Left lung (tissue), 10 donors: Measurements from ENCODE around the gene ANKS1B. TPM values are rescaled to one million over a fixed set of nuclear protein-coding genes. Genes with fewer than 3 reads are reported as not detected.

Source experiments
- ATAC-seq: fragments of 200-7000 bp; cut with Tn5 transposase; one replicate; pipeline ENCODE4 v1.9.1; 2020; ENCODE audit warnings: moderate library complexity
- DNase-seq, 4 donors: peaks; one replicate each; pipeline ENCODE4 v3.0.0-alpha.2; 2013 to 2020
- H3K27ac ChIP-seq, 2 donors: fragments of 200-600 bp; sonication (generic) in 1 of 2; one replicate each; pipeline versions ENCODE4 v1.5.0 to v1.8.0; 2020 to 2021
- H3K27me3 ChIP-seq, 2 donors: fragments of 200-600 bp; sonication (generic) in 1 of 2; one replicate each; pipeline versions ENCODE4 v1.5.0 to v1.8.0; 2020 to 2021
- H3K36me3 ChIP-seq, 2 donors: fragments of 200-600 bp; sonication (generic) in 1 of 2; one replicate each; pipeline versions ENCODE4 v1.5.0 to v1.8.0; 2020 to 2021
- H3K4me1 ChIP-seq, 2 donors: fragments of 200-600 bp; one replicate each; pipeline ENCODE4 v1.8.0; 2021
- H3K4me3 ChIP-seq, 2 donors: fragments of 200-600 bp; sonication (generic) in 1 of 2; one replicate each; pipeline versions ENCODE4 v1.5.0 to v1.8.0; 2020 to 2021; ENCODE audit warnings: mild to moderate bottlenecking in 1 of 2
- H3K9me3 ChIP-seq, 2 donors: fragments of 200-600 bp; sonication (generic) in 1 of 2; one replicate each; pipeline versions ENCODE4 v1.5.0 to v1.8.0; 2020 to 2021
- CTCF ChIP-seq, 2 donors: fragments of 200-600 bp; sonication (generic) in 1 of 2; IDR thresholded peaks; one replicate each; pipeline versions ENCODE4 v1.5.0 to v1.8.0; 2021; ENCODE audit warnings: antibody characterized with exemption in 2 of 2
- intact Hi-C, 2 donors: fragments of 100-400 bp; cut with DNase I; formaldehyde crosslinking; loops; one replicate each; pipeline versions ENCODE4 v1.11.2 to v1.14.2; 2022
- polyA plus RNA-seq, 6 donors: library from polyadenylated mRNA; unstranded; fragments of 120-200 nt; gene quantifications; one replicate each; pipeline ENCODE4 v1.2.1, GENCODE V29; 2013; ENCODE audit not compliant: insufficient read length in 6 of 6
- total RNA-seq, 2 donors: library from RNA; stranded (reverse); fragmentation: NEBNext Ultra II Directional; extraction: Animal tissue kit (Norgen Biotek cat#: 25700); gene quantifications; one replicate each; pipeline ENCODE4 v1.2.1, GENCODE V29; 2021
- donor health status: DM: no; HTN: yes; CAD: no.
- donor health status: DM: no; HTN: no; CAD: no.

ANKS1B gene
- total and polyA plus RNA-seq, 8 donors = 4.9 to 31.8 (median 14.9) TPM

- intact Hi-C loops = no loop called here
- Histone ChIP-seq H3K36me3 (no peaks in the 10 kb centered on the region), H3K27ac (no peak overlapping the region), H3K27me3 (no peaks in the 10 kb centered on the region), H3K9me3 (no peaks in the 10 kb centered on the region), H3K4me1 (no peaks in the 10 kb centered on the region), H3K4me3 (no peak overlapping the region)
- DNase-seq (no peak), ATAC-seq (no peak)
- TF ChIP-seq CTCF (IDR thresholded peaks at IDR 0.05) = no peak
These were observed 958.2 kb downstream of the ANKS1B start for GRCh38 chr12:99026332-99027054.

DNA sequence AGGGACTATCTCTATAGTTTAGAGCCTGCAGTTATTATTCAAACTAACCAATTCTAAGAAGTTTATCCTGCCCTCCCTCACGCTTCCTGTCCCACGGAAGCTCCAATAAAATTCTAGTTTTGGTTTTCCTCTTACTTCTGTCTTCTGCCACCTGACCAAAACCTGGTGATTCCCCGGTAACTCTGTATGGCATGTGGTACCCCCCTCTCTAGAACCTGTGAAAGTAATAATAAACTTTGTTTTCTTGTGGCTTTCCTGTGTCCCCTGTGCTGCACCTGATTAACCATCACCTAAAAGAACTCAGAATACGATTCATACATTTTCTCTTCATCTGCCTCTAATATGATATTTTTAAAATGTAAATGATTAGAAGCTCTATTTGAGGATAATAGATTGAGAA, 959.9 kb downstream of the ANKS1B start:
- no peak for ATAC-seq
- DNase-seq = no peak
- no peak for TF ChIP-seq CTCF (IDR thresholded peaks at IDR 0.05)
- Histone ChIP-seq H3K36me3 (no peaks in the 10 kb centered on the region), H3K27me3 (no peaks in the 10 kb centered on the region), H3K4me1 (no peaks in the 10 kb centered on the region), H3K9me3 (no peaks in the 10 kb centered on the region), H3K27ac (no peak overlapping the region), H3K4me3 (no peak overlapping the region)
- intact Hi-C loops = no loop called here

GRCh38 chr12:99024191-99024590, 960.5 kb downstream of the ANKS1B start:
- DNase-seq (no peak), ATAC-seq (no peak)
- Histone ChIP-seq H3K9me3 (no peaks in the 10 kb centered on the region), H3K27ac (no peak overlapping the region), H3K4me3 (no peak overlapping the region), H3K36me3 (no peaks in the 10 kb centered on the region), H3K4me1 (no peaks in the 10 kb centered on the region), H3K27me3 (no peaks in the 10 kb centered on the region)
- TF ChIP-seq CTCF (IDR thresholded peaks at IDR 0.05) = no peak
- intact Hi-C loops = no loop called here

DNA sequence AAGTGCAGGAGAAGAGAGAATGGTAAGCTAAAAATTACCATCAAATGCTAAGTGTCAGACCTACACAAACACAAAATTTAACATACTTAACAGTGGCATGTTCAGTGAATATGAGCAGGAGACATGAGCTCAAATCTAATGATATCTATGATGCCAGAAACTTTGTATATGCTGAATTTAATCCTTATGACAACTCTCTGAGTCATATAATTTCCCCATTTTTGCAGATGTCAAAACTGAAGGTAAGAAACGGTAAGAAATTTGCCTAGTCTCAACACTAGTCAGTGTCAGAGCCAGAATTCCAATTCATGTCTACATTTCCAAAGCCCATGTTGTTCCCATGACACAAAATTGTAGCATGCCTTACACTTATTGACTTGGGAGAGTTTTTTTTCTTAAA, 963.9 kb downstream of the ANKS1B start:
- H3K9me3 ChIP-seq = peaks cover 0 to 9% of the 10 kb centered on the region in 2 donors
- H3K27ac ChIP-seq = no peak overlapping the region
- intact Hi-C loops = no loop called here
- H3K4me1 ChIP-seq = no peaks in the 10 kb centered on the region
- no peaks in the 10 kb centered on the region for H3K27me3 ChIP-seq
- no peaks in the 10 kb centered on the region for H3K36me3 ChIP-seq
- no peak for TF ChIP-seq CTCF (IDR thresholded peaks at IDR 0.05)
- no peak for DNase-seq
- H3K4me3 ChIP-seq = no peak overlapping the region
- ATAC-seq = no peak

DNA sequence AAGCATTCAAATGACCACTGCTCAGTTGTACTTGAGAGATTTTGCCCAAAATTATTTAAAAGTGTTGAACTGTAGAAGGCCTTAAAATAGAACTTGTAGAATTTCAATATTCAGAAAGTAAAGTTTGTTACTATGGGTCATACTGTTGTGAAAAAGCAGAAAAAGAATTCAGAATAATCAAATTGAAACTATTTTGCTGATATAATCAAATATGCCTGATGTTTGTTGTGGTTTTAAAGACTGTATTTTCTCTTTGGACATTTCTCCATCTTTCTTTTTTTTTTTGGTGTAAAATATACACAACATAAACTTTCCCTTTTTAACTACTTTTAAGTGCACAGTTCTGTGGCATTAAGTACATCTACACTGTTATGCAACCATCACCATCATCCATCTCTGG, 964.9 kb downstream of the ANKS1B start:
- intact Hi-C loops = no loop called here
- Histone ChIP-seq H3K9me3 (peaks cover 0 to 9% of the 10 kb centered on the region in 2 donors), H3K4me1 (no peaks in the 10 kb centered on the region), H3K4me3 (no peak overlapping the region), H3K27me3 (no peaks in the 10 kb centered on the region), H3K36me3 (no peaks in the 10 kb centered on the region), H3K27ac (no peak overlapping the region)
- ATAC-seq (no peak), DNase-seq (no peak)
- TF ChIP-seq CTCF (IDR thresholded peaks at IDR 0.05) = no peak
